ENCODE measurements around the gene DBT.
"Not testable (repeated sequence)": the region's sequence is repeated elsewhere in the genome, so short reads cannot be mapped to it uniquely, and the experiment has no call there.

The DBT gene

GRCh38 chr1:100265562-100265930 lies 15.9 kb upstream of the DBT start:
- DNase-seq (ENCODE audit: low spot score) = no peak

DNA sequence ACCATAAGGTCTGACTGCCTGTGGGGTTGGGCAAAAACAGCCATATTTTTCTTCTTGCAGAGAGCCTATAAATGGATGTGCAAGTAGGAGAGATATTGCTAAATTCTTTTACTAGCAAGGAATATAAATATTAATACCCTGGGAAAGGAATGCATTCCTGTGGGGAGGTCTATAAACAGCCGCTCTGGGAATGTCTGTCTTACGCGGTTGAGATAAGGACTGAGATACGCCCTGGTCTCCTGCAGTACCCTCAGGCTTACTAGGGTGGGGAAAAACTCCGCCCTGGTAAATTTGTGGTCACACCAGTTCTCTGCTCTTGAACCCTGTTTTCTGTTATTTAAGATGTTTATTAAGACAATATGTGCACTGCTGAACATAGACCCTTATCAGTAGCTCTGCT lies 14.4 kb upstream of the DBT start:
- DNase-seq (ENCODE audit: low spot score) = not testable (repeated sequence)

More at GRCh38 chr1:100265562-100265930, 15.9 kb upstream of the DBT start:
- TF ChIP-seq, protein P1, sequence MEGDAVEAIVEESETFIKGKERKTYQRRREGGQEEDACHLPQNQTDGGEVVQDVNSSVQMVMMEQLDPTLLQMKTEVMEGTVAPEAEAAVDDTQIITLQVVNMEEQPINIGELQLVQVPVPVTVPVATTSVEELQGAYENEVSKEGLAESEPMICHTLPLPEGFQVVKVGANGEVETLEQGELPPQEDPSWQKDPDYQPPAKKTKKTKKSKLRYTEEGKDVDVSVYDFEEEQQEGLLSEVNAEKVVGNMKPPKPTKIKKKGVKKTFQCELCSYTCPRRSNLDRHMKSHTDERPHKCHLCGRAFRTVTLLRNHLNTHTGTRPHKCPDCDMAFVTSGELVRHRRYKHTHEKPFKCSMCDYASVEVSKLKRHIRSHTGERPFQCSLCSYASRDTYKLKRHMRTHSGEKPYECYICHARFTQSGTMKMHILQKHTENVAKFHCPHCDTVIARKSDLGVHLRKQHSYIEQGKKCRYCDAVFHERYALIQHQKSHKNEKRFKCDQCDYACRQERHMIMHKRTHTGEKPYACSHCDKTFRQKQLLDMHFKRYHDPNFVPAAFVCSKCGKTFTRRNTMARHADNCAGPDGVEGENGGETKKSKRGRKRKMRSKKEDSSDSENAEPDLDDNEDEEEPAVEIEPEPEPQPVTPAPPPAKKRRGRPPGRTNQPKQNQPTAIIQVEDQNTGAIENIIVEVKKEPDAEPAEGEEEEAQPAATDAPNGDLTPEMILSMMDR (IDR thresholded peaks at IDR 0.05; ENCODE audit: extremely low read depth, missing control alignments) = no peak

DNA sequence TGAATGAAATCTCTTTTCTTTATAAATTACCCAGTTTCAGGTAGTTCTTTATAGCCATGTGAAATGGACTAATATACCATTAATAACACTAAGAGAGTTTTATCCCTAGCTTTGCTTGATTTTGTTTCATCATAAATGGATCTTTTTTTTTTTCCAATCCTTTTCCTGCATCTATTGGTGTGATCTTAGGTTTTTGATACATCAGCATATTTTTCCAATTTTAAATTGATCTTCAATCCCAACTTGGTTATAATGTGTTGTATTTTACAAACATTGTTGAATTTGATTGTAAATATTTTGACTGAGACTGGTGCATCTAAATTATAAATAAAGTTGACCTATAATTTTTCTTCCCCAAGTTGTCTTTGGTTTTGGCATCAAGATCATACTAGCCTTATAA lies 12.1 kb upstream of the DBT start:
- TF ChIP-seq, protein P1 (IDR thresholded peaks at IDR 0.05; ENCODE audit: extremely low read depth, missing control alignments) = no peak
- no peak for DNase-seq (ENCODE audit: low spot score)

- DNase-seq (ENCODE audit: low spot score) = not testable (repeated sequence)
Measured at GRCh38 chr1:100258427-100258826, 8.8 kb upstream of the DBT start.

DNA sequence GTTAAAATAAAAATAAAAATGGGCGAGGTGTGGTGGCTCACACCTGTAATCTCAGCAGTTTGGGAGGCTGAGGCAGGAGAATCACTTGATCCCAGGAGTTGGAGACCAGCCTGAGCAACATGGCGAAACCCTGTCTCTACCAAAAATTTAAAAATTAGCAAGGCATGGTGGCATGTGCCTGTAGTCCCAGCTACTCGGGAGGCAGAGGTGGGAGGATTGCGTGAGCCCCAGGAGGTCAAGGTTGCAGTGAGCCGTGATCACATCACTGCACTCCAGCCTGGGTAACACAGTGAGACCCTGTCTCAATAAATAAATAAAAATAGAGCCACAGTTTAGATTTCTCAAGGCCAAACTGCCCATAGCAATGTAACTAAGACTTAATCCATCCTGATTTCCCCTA lies 6.6 kb upstream of the DBT start:
- not testable (repeated sequence) for DNase-seq (ENCODE audit: low spot score)

GRCh38 chr1:100253552-100253951 lies 3.9 kb upstream of the DBT start:
- DNase-seq (ENCODE audit: low spot score) = no peak
- TF ChIP-seq, protein P1 (IDR thresholded peaks at IDR 0.05; ENCODE audit: extremely low read depth, missing control alignments) = no peak

DNA sequence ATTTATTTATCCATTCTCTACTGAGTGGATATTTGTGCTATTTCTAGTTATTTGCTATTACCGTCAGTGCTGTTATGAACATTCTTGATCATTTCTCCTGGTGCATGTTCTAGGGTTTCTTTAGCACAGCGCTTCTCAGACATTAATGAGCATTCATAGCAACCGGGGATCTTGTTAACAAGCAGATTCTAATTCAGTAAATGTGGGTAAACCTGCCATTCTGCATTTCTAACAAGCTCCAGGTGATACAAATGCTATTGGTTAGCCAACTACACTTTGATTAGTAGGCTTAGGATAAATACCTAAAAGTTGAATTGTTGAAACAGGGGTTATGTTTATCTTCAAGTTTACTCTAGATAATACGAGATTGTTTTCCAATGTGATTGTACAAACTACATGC lies 3.3 kb upstream of the DBT start:
- TF ChIP-seq, protein P1 (IDR thresholded peaks at IDR 0.05; ENCODE audit: extremely low read depth, missing control alignments) = no peak
- no peak for DNase-seq (ENCODE audit: low spot score)

DNA sequence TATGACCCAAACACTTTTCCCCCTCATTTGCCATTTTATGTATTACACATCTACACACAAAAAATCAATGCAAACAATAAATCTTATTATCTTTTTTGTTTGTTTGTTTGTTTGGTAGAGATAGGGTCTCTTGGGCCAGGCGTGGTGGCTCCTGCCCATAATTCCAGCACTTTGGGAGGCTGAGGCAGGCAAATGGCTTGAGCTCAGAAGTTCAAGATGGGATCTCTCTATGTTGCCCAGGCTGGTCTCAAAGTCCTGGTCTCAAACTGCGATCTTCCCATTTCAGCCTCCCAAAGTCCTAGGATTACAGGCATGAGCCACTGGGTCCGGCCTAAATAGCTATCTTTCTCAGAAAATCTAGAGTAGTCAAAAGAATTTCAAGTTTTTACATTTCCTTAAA lies 1.2 kb upstream of the DBT start:
- TF ChIP-seq, protein P1 (IDR thresholded peaks at IDR 0.05; ENCODE audit: extremely low read depth, missing control alignments) = no peak
- no peak for DNase-seq (ENCODE audit: low spot score)

DNA sequence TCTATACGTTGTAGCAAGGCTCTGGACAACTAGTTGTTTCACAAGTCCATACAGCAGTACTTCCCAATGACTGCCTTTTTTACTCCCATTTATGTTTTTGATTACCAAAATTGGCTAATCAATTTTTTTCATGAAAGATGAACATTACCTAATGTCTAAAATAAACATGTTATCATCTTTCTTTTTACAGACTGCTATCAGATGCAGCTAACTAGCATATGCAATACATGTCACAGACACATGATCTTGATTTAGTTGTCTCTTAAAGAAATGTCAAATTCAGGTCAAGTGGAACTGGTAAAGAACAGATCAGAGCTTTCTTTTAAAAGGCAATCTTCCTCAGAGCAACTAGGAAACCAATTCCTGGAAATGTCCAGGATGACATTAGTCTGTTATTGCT lies 630 bp upstream of the DBT start:
- TF ChIP-seq, protein P1 (IDR thresholded peaks at IDR 0.05; ENCODE audit: extremely low read depth, missing control alignments) = no peak
- no peak for DNase-seq (ENCODE audit: low spot score)
